ENCODE data around the gene SELENOK.

SELENOK gene

GRCh38 chr3:53888232-53888631 lies 3.4 kb downstream of the SELENOK start:
- TF ChIP-seq ARNT (IDR thresholded peaks at IDR 0.05), result no peak
- TF ChIP-seq HDGF (IDR thresholded peaks at IDR 0.05; ENCODE audit: borderline replicate concordance), result no peak
- no peak for TF ChIP-seq BHLHE40 (IDR thresholded peaks at IDR 0.05; ENCODE audit: borderline replicate concordance)
- no peak for DNase-seq (ENCODE audit: extremely low spot score)
- ChIA-PET POLR2A (no interaction called here), CTCF (interaction anchor here (0.7 kb wide), 1 partner anchor 247 kb away, joined by 3 read pairs; no protein-coding TSS in a partner anchor)

- ChIA-PET POLR2A (no interaction called here), CTCF (no interaction called here)
- TF ChIP-seq L3MBTL2 (conservative IDR thresholded peaks at IDR 0.05) (no peak), SUZ12 (IDR thresholded peaks at IDR 0.05) (no peak), SP1 (IDR thresholded peaks at IDR 0.05) (no peak), ZNF384 (IDR thresholded peaks at IDR 0.05) (no peak), LEF1 (IDR thresholded peaks at IDR 0.05; ENCODE audit: borderline replicate concordance) (no peak), NFRKB (IDR thresholded peaks at IDR 0.05) (no peak), HDGF (IDR thresholded peaks at IDR 0.05; ENCODE audit: borderline replicate concordance) (no peak), TARDBP (IDR thresholded peaks at IDR 0.05) (no peak), FOXK2 (IDR thresholded peaks at IDR 0.05) (no peak), PKNOX1 (IDR thresholded peaks at IDR 0.05) (no peak), FOXM1 (IDR thresholded peaks at IDR 0.05; ENCODE audit: borderline replicate concordance) (no peak), CTBP1 (IDR thresholded peaks at IDR 0.05; ENCODE audit: borderline replicate concordance) (no peak)
- no peak for DNase-seq (ENCODE audit: extremely low spot score)
Measured at GRCh38 chr3:53887446-53887845, 4.2 kb downstream of the SELENOK start.

- POLR2A ChIA-PET, result no interaction called here
- DNase-seq (ENCODE audit: extremely low spot score), result no peak
- TF ChIP-seq ZNF384 (IDR thresholded peaks at IDR 0.05) (no peak), SP1 (IDR thresholded peaks at IDR 0.05) (no peak), NFRKB (IDR thresholded peaks at IDR 0.05) (no peak), L3MBTL2 (conservative IDR thresholded peaks at IDR 0.05) (no peak)
- CTCF ChIA-PET, result no interaction called here
Measured at GRCh38 chr3:53885239-53885638, 6.4 kb downstream of the SELENOK start.

GRCh38 chr3:53884623-53885022 lies 7.0 kb downstream of the SELENOK start:
- TF ChIP-seq L3MBTL2 (conservative IDR thresholded peaks at IDR 0.05) (no peak), HDGF (IDR thresholded peaks at IDR 0.05; ENCODE audit: borderline replicate concordance) (no peak), TARDBP (IDR thresholded peaks at IDR 0.05) (no peak), BHLHE40 (IDR thresholded peaks at IDR 0.05; ENCODE audit: borderline replicate concordance) (no peak), NFRKB (IDR thresholded peaks at IDR 0.05) (no peak), FOXK2 (IDR thresholded peaks at IDR 0.05) (no peak)
- ChIA-PET CTCF (no interaction called here), POLR2A (no interaction called here)
- DNase-seq (ENCODE audit: extremely low spot score), result no peak

- no peak for DNase-seq (ENCODE audit: extremely low spot score)
- TF ChIP-seq CTBP1 (IDR thresholded peaks at IDR 0.05; ENCODE audit: borderline replicate concordance), result no peak
- no peak for TF ChIP-seq BHLHE40 (IDR thresholded peaks at IDR 0.05; ENCODE audit: borderline replicate concordance)
- TF ChIP-seq TARDBP (IDR thresholded peaks at IDR 0.05), result no peak
- TF ChIP-seq L3MBTL2 (conservative IDR thresholded peaks at IDR 0.05), result no peak
- TF ChIP-seq HDGF (IDR thresholded peaks at IDR 0.05; ENCODE audit: borderline replicate concordance), result no peak
- no peak for TF ChIP-seq SP1 (IDR thresholded peaks at IDR 0.05)
- no peak for TF ChIP-seq FOXA1 (IDR thresholded peaks at IDR 0.05)
- TF ChIP-seq FOXM1 (IDR thresholded peaks at IDR 0.05; ENCODE audit: borderline replicate concordance), result no peak
- no peak for TF ChIP-seq ELF4 (IDR thresholded peaks at IDR 0.05)
- POLR2A ChIA-PET, result interaction anchor here (1.0 to 3.4 kb wide), 2 partner anchors 8 to 9 kb away, joined by 3 to 17 read pairs; partner anchors contain the start of gene SELENOK
- CTCF ChIA-PET, result no interaction called here
Measured at GRCh38 chr3:53883008-53883407, 8.7 kb downstream of the SELENOK start.

- POLR2A ChIA-PET, result interaction anchor here (0.5 to 3.4 kb wide), 2 partner anchors 9 to 36 kb away, joined by 3 to 17 read pairs; partner anchors contain the start of gene SELENOK
- TF ChIP-seq BHLHE40 (IDR thresholded peaks at IDR 0.05; ENCODE audit: borderline replicate concordance) (no peak), ELF4 (IDR thresholded peaks at IDR 0.05) (peak; percentile 67; the same call in 1 of the 2 replicates), FOXM1 (IDR thresholded peaks at IDR 0.05; ENCODE audit: borderline replicate concordance) (peak; percentile 42; the same call in 1 of the 2 replicates), L3MBTL2 (conservative IDR thresholded peaks at IDR 0.05) (peak; percentile 45; the same call in 1 of the 2 replicates)
- CTCF ChIA-PET, result no interaction called here
- peak; percentile 91 for DNase-seq (ENCODE audit: extremely low spot score)
Measured at GRCh38 chr3:53881691-53882593, 9.7 kb downstream of the SELENOK start, which contains the start of gene ACTR8. ACTR8 (minus strand) TSS chr3:53882152; CDS start chr3:53882101, 51 bp downstream.

- TF ChIP-seq CTBP1 (IDR thresholded peaks at IDR 0.05; ENCODE audit: borderline replicate concordance) (no peak), SUZ12 (IDR thresholded peaks at IDR 0.05) (no peak)
- POLR2A ChIA-PET, result interaction anchor here (3.4 kb wide), 1 partner anchor 11 kb away, joined by 17 read pairs; the partner anchor contains the start of gene SELENOK
Measured at GRCh38 chr3:53880396-53881345, 11.0 kb downstream of the SELENOK start.

More at GRCh38 chr3:53880396-53881345, 11.0 kb downstream of the SELENOK start:
- CTCF ChIA-PET, result interaction anchor here (0.6 kb wide), 1 partner anchor 748 kb away, joined by 3 read pairs; no protein-coding TSS in a partner anchor
- no peak for DNase-seq (ENCODE audit: extremely low spot score)
